Measurements from ENCODE around the gene COX8A. TPM values are rescaled to one million over a fixed set of nuclear protein-coding genes. Genes with fewer than 3 reads are reported as not detected.
A peak's percentile ranks its signal among the peaks of the same experiment; 100 is the strongest.

COX8A gene
- total and polyA plus RNA-seq, 8 donors: 79.8 to 441 (median 121) TPM

DNA sequence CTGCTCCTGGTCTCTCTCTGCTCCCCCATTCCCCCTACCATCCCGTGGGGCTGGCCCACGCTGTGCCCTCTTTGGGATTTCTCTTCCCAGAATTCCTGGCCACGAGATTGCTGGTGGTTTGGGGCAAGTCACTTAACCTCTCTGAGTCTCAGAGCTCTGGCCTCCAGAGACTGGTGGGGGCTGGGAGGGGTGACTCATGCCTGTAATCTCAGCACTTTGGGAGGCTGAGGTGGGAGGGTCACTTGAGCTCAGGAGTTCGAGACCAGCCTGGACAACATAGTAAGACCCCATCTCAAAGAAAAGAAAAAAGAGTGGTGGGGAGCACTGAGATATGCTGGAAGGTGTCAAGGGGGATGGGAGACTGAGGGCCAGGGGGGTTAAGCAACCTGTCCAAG is 30.2 kb downstream of the COX8A start:
- intact Hi-C loops (cut with DNase I): loop anchor here in 2 of 3 donors (5.0 to 10.0 kb wide), 2 partner anchors 60 to 148 kb away; no protein-coding TSS in a partner anchor

DNA sequence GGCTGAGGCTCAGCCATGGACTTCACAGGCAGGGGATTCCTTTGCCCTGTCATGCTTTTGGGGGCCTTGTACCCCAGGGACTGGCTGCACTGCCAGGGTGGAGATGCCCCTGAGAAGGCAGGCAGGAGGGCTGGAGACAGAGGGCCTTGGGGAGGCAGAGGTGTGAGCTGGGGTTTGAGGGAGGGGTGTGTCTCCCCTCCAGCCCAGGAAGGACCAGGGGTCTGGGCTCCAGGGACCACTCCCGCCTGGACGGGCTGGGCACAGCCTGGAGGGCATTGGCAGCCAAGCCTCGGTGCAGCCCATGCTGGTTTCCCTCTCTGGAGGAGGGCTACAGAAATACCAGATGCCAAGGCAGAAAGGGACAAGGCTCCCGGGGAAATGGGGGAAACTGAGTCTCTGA is 31.3 kb downstream of the COX8A start:
- Histone ChIP-seq H3K4me3 (no peak overlapping the region), H3K4me1 (peaks cover 0 to 11% (median 0%) of the 10 kb centered on the region in 3 donors), H3K9me3 (no peaks in the 10 kb centered on the region), H3K36me3 (no peaks in the 10 kb centered on the region), H3K27ac (no peak overlapping the region), H3K27me3 (no peaks in the 10 kb centered on the region)
- FAIRE-seq (no peak), ATAC-seq (no peak), DNase-seq (peak in 1 of 6 donors; percentile 72)
- no peak for TF ChIP-seq CTCF (IDR thresholded peaks at IDR 0.05)
- 87 to 90% methylated on average over 4 of the region's 4 CpGs for WGBS, 2 donors
- intact Hi-C loops (cut with DNase I): loop anchor here in 1 of 3 donors (10.0 kb wide), 1 partner anchor 59 kb away; no protein-coding TSS in a partner anchor

More for the DNA sequence above, 30.2 kb downstream of the COX8A start:
- H3K27me3 ChIP-seq: no peaks in the 10 kb centered on the region
- FAIRE-seq (no peak), DNase-seq (peak in 1 of 6 donors; percentile 45), ATAC-seq (no peak)
- H3K36me3 ChIP-seq: no peaks in the 10 kb centered on the region
- H3K27ac ChIP-seq: no peak overlapping the region
- 66 to 80% methylated on average over 4 of the region's 4 CpGs for WGBS, 2 donors
- H3K9me3 ChIP-seq: no peaks in the 10 kb centered on the region
- TF ChIP-seq CTCF (IDR thresholded peaks at IDR 0.05): no peak
- H3K4me3 ChIP-seq: no peak overlapping the region
- peaks cover 0 to 11% (median 5%) of the 10 kb centered on the region in 3 donors for H3K4me1 ChIP-seq

DNA sequence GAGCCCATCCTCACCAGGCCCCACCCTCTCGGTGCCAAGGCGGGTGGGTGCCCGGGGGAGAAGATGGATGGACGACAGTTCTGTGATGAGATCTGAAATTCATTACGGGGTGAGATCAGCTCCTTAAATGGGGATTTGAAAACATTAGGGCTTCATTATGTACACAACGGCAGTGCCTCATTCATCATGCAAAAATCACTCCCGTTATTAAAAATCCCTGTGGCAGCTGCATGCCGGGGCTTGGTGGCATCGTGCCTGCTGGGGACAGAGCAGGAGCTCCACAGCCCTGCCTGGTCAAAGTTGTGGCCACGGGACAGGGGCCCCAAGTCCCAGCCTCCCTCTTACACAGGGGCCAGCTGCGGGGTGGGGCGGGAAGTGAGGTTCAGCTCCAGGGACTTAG is 32.0 kb downstream of the COX8A start:
- Histone ChIP-seq H3K36me3 (no peaks in the 10 kb centered on the region), H3K4me1 (peaks cover 0 to 11% (median 0%) of the 10 kb centered on the region in 3 donors), H3K9me3 (no peaks in the 10 kb centered on the region), H3K27ac (no peak overlapping the region), H3K4me3 (no peak overlapping the region), H3K27me3 (no peaks in the 10 kb centered on the region)
- DNase-seq: peak in 1 of 6 donors; percentile 63
- no peak for FAIRE-seq
- TF ChIP-seq CTCF (IDR thresholded peaks at IDR 0.05): no peak
- ATAC-seq: no peak
- intact Hi-C loops (cut with DNase I): loop anchor here in 1 of 3 donors (10.0 kb wide), 1 partner anchor 58 kb away; no protein-coding TSS in a partner anchor
- WGBS, 2 donors: 58 to 73% methylated on average over 12 of the region's 12 CpGs

DNA sequence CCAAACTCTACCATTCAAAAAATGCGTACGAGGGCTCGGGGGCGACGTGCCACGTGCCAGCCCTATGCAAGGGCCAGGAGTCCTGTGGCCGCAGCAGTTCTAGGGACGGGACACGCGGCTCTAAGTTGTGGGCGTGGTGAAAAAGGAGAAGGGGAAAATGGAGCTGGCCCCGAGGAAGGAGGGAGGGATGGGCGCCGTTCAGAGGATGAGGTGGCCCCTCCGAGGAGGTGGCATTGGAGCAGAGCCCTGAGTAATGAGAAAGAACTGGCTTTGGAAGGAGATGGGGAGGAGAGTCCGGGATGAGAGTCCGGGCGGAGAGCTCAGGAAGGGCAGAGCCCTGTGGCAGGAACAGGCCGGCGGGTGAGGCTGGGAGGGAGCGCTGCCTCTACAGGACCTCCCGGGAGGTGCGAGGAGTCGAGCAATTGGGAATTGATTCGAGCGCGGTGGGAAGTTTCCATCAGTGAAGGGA is 32.8 kb downstream of the COX8A start:
- peaks cover 0 to 11% (median 0%) of the 10 kb centered on the region in 3 donors for H3K4me1 ChIP-seq

More for the DNA sequence above, 32.8 kb downstream of the COX8A start:
- Histone ChIP-seq H3K4me3 (peak overlapping the region in 3 of 4 donors; percentile 4 to 30 (median 13)), H3K27ac (peak overlapping the region; percentile 42 to 53 (median 47)), H3K27me3 (no peaks in the 10 kb centered on the region), H3K36me3 (no peaks in the 10 kb centered on the region), H3K9me3 (no peaks in the 10 kb centered on the region)
- FAIRE-seq: no peak
- peak; percentile 11 to 30 (median 22) for ATAC-seq
- no peak for TF ChIP-seq CTCF (IDR thresholded peaks at IDR 0.05)
- 31 to 38% methylated on average over 27 of the region's 27 CpGs for WGBS, 2 donors
- DNase-seq: no peak
- intact Hi-C loops (cut with DNase I): loop anchor here in 1 of 3 donors (10.0 kb wide), 1 partner anchor 58 kb away; no protein-coding TSS in a partner anchor
